GM12873 (cell line): ENCODE data around the gene RNF146.

ENCODE experiments used
- CTCF ChIP-seq: IDR thresholded peaks from 2 replicates; pipeline ENCODE4 v1.5.1; 2012; ENCODE audit warnings: low read depth, mild to moderate bottlenecking, moderate library complexity, low read length, control low read depth; ENCODE audit not compliant: insufficient read depth; ENCODE audit errors: missing control alignments

Gene RNF146

GRCh38 chr6:127332383-127332961, 65.8 kb downstream of the RNF146 start:
- TF ChIP-seq CTCF = no peak
